Endodermal cell (in vitro differentiated cells): ENCODE data around the gene HAPLN2. TPM values are rescaled to one million over a fixed set of nuclear protein-coding genes. Genes with fewer than 3 reads are reported as not detected.

Source experiments
- DNase-seq: peaks from one replicate; pipeline ENCODE4 v3.0.0-alpha.2; 2017
- H3K27ac ChIP-seq: 2 replicates; pipeline ENCODE4 v1.5.1; 2013; ENCODE audit warnings: mild to moderate bottlenecking, low read depth, low read length, moderate library complexity
- H3K27me3 ChIP-seq: 2 replicates; pipeline ENCODE4 v1.6.1; 2013; ENCODE audit warnings: mild to moderate bottlenecking, low read length, moderate library complexity; ENCODE audit not compliant: insufficient read depth, control insufficient read depth, poor library complexity, severe bottlenecking
- H3K36me3 ChIP-seq: 2 replicates; pipeline ENCODE4 v1.7.0; 2013; ENCODE audit warnings: mild to moderate bottlenecking, low read length, moderate library complexity; ENCODE audit not compliant: control insufficient read depth, insufficient read depth
- H3K4me1 ChIP-seq: one replicate; pipeline ENCODE4 v1.7.0; 2013; ENCODE audit warnings: low read length; ENCODE audit not compliant: control insufficient read depth, insufficient read depth
- H3K4me3 ChIP-seq: 2 replicates; pipeline ENCODE4 v1.5.1; 2013; ENCODE audit warnings: mild to moderate bottlenecking, low read length, moderate library complexity
- H3K9ac ChIP-seq: 2 replicates; pipeline ENCODE4 v1.6.1; 2013; ENCODE audit warnings: mild to moderate bottlenecking, low read length, moderate library complexity; ENCODE audit not compliant: poor library complexity, severe bottlenecking; ENCODE audit errors: extremely low read depth
- H3K9me3 ChIP-seq: 2 replicates; pipeline ENCODE4 v1.6.1; 2013; ENCODE audit warnings: mild to moderate bottlenecking, low read length, moderate library complexity; ENCODE audit not compliant: control insufficient read depth
- H3K27ac Mint-ChIP-seq: 2 replicates; pipeline ENCODE4 v1.8.0; 2020; ENCODE audit warnings: mixed read lengths
- H3K27me3 Mint-ChIP-seq: 2 replicates; pipeline ENCODE4 v1.8.0; 2021; ENCODE audit warnings: mild to moderate bottlenecking, mixed read lengths; ENCODE audit not compliant: insufficient read depth
- H3K36me3 Mint-ChIP-seq: 2 replicates; pipeline ENCODE4 v1.8.0; 2020; ENCODE audit warnings: low read depth, mixed read lengths
- H3K4me1 Mint-ChIP-seq: 2 replicates; pipeline ENCODE4 v1.8.0; 2020; ENCODE audit warnings: mixed read lengths
- H3K4me3 Mint-ChIP-seq: 2 replicates; pipeline ENCODE4 v1.8.0; 2020; ENCODE audit warnings: mild to moderate bottlenecking, moderate library complexity, mixed read lengths
- H3K9me3 Mint-ChIP-seq: 2 replicates; pipeline ENCODE4 v1.8.0; 2020; ENCODE audit warnings: mild to moderate bottlenecking, mixed read lengths
- WGBS, 2 experiments: methylation state at CpG; one replicate each; pipeline versions ENCODE4 v1.1.5 to v1.1.7; 2013; ENCODE audit warnings: missing lambda C conversion rate in 2 of 2, mixed read lengths in 1 of 2; ENCODE audit not compliant: insufficient coverage in 1 of 2, insufficient read length in 1 of 2; 5-methylcytosine and 5-hydroxymethylcytosine counted together
- total RNA-seq, 2 donors: library from RNA; stranded (reverse); fragmentation: NEBNext Ultra II Directional in 1 of 2; extraction: Animal tissue kit (Norgen Biotek cat#: 25700) in 1 of 2; gene quantifications; 2 replicates in 1 of 2; 3 replicates in 1 of 2; pipeline ENCODE4 v1.2.1, GENCODE V29; 2021
- TF ChIP-seq, protein P1 (sequence below): fragments of 200-600 bp; sonication (generic); conservative IDR thresholded peaks from 2 replicates; pipeline ENCODE4 v1.5.0; 2021; ENCODE audit warnings: antibody characterized with exemption, mild to moderate bottlenecking

HAPLN2 gene
- total RNA-seq, 2 donors from 2014 or later = 0.42 to 2.8 TPM

GRCh38 chr1:156673387-156674121, 54.3 kb downstream of the HAPLN2 start:
- Mint-ChIP-seq H3K9me3 (no peaks in the 10 kb centered on the region), H3K4me3 (peak overlapping the region; percentile 70), H3K36me3 (peaks cover 29% of the 10 kb centered on the region), H3K4me1 (peaks cover 49% of the 10 kb centered on the region), H3K27ac (peak overlapping the region; percentile 97), H3K27me3 (peaks cover 5% of the 10 kb centered on the region)
- Histone ChIP-seq H3K36me3 (peaks cover 19% of the 10 kb centered on the region), H3K4me1 (peaks cover 11% of the 10 kb centered on the region), H3K27me3 (no peaks in the 10 kb centered on the region), H3K9ac (peak overlapping the region; percentile 39), H3K4me3 (peak overlapping the region; percentile 64), H3K9me3 (no peaks in the 10 kb centered on the region), H3K27ac (peak overlapping the region; percentile 100)
- TF ChIP-seq, protein P1, sequence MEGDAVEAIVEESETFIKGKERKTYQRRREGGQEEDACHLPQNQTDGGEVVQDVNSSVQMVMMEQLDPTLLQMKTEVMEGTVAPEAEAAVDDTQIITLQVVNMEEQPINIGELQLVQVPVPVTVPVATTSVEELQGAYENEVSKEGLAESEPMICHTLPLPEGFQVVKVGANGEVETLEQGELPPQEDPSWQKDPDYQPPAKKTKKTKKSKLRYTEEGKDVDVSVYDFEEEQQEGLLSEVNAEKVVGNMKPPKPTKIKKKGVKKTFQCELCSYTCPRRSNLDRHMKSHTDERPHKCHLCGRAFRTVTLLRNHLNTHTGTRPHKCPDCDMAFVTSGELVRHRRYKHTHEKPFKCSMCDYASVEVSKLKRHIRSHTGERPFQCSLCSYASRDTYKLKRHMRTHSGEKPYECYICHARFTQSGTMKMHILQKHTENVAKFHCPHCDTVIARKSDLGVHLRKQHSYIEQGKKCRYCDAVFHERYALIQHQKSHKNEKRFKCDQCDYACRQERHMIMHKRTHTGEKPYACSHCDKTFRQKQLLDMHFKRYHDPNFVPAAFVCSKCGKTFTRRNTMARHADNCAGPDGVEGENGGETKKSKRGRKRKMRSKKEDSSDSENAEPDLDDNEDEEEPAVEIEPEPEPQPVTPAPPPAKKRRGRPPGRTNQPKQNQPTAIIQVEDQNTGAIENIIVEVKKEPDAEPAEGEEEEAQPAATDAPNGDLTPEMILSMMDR = no peak
- WGBS, 2 experiments = 17 to 44% methylated on average over 3 to 8 of the region's 8 CpGs
- DNase-seq = peak; percentile 97

Other genes starting within 250 kb of the HAPLN2 start
- 10 to 100 TPM; 10.5 to 12.8 TPM for gene MEF2D, start 118.6 kb upstream of the HAPLN2 start, total RNA-seq
- gene IQGAP3, start 46.9 kb upstream of the HAPLN2 start, total RNA-seq = 10 to 100 TPM; 28.6 to 36.9 TPM
- not detected for gene TTC24, start 39.7 kb upstream of the HAPLN2 start, total RNA-seq
- gene NAXE, start 27.6 kb upstream of the HAPLN2 start, total RNA-seq = 100 to 1,000 TPM in 1 of 2 donors, 10 to 100 TPM in 1; 96.0 to 129 TPM
- 10 to 100 TPM; 23.0 to 34.4 TPM for gene GPATCH4, start 17.9 kb upstream of the HAPLN2 start, total RNA-seq
- gene BCAN, start 22.7 kb downstream of the HAPLN2 start, total RNA-seq = under 1 TPM in 1 of 2 donors, not detected in 1; 0.31 TPM
- gene NES, start 58.0 kb downstream of the HAPLN2 start, total RNA-seq = 100 to 1,000 TPM in 1 of 2 donors, 10 to 100 TPM in 1; 65.8 to 103 TPM
- 100 to 1,000 TPM; 243 to 780 TPM for gene CRABP2, start 86.2 kb downstream of the HAPLN2 start, total RNA-seq
- 10 to 100 TPM; 25.9 to 35.5 TPM for gene METTL25B, start 109.1 kb downstream of the HAPLN2 start, total RNA-seq
- gene ISG20L2, start 109.4 kb downstream of the HAPLN2 start, total RNA-seq = 10 to 100 TPM; 37.2 to 39.9 TPM
- 10 to 100 TPM; 32.2 to 35.5 TPM for gene MRPL24, start 121.7 kb downstream of the HAPLN2 start, total RNA-seq
- 100 to 1,000 TPM; 493 to 495 TPM for gene HDGF, start 132.3 kb downstream of the HAPLN2 start, total RNA-seq
- gene PRCC, start 148.1 kb downstream of the HAPLN2 start, total RNA-seq = 100 to 1,000 TPM; 108 to 111 TPM
- gene SH2D2A, start 197.4 kb downstream of the HAPLN2 start, total RNA-seq = 1 to 10 TPM; 2.4 to 7.7 TPM
- gene INSRR, start 239.7 kb downstream of the HAPLN2 start, total RNA-seq = under 1 TPM; 0.07 to 0.09 TPM
- gene NTRK1, start 241.4 kb downstream of the HAPLN2 start, total RNA-seq = under 1 TPM; 0.44 to 0.82 TPM